H1 (cell line): ENCODE measurements around the gene TRNP1. TPM values are rescaled to one million over a fixed set of nuclear protein-coding genes. Genes with fewer than 3 reads are reported as not detected.

Experiments used
- CTCF ChIA-PET: fragments of 300-600 bp; sonication (Branson Sonifier 250); formaldehyde crosslinking; loops from one replicate; lab custom pipeline; 2021; ENCODE audit not compliant: partially characterized antibody; lab: Charles Lee
- POLR2A ChIA-PET: fragments of 300-600 bp; sonication (Branson Sonifier 250); formaldehyde crosslinking; loops from one replicate; lab custom pipeline; 2021; ENCODE audit warnings: inconsistent platforms; ENCODE audit not compliant: partially characterized antibody; lab: Charles Lee
- DNase-seq, 2 experiments: peaks; one replicate each; pipeline versions ENCODE4 v3.0.0 to v3.0.0-alpha.2; 2010 to 2022; ENCODE audit warnings: low spot score in 2 of 2, low read depth in 1 of 2, mixed read lengths in 1 of 2
- FAIRE-seq: peaks from 2 replicates; lab custom pipeline; 2011; peaks lifted over from hg19 to GRCh38; lab: Jason Lieb, UNC
- H2AFZ ChIP-seq: 2 replicates; pipeline ENCODE4 v1.8.1; 2012; ENCODE audit warnings: low read length, inconsistent platforms
- H2AK5ac ChIP-seq: 2 replicates; pipeline ENCODE4 v1.6.1; 2013; ENCODE audit warnings: low read depth, low read length
- H2BK120ac ChIP-seq: replicated peaks from 2 replicates; pipeline ENCODE3; 2013; ENCODE audit warnings: low read depth, low read length, inconsistent platforms
- H2BK12ac ChIP-seq: 2 replicates; pipeline ENCODE4 v1.6.1; 2013; ENCODE audit warnings: low read depth, low read length
- H2BK15ac ChIP-seq: 2 replicates; pipeline ENCODE4 v1.6.1; 2013; ENCODE audit warnings: low read length
- H2BK20ac ChIP-seq: 2 replicates; pipeline ENCODE4 v1.6.1; 2013; ENCODE audit warnings: low read length
- H2BK5ac ChIP-seq: 2 replicates; pipeline ENCODE4 v1.6.1; 2013; ENCODE audit warnings: low read depth, low read length
- H3K14ac ChIP-seq: 2 replicates; pipeline ENCODE4 v1.6.1; 2013; ENCODE audit warnings: inconsistent platforms; ENCODE audit not compliant: insufficient read length
- H3K18ac ChIP-seq: 2 replicates; pipeline ENCODE4 v1.6.1; 2013; ENCODE audit warnings: low read length; ENCODE audit errors: extremely low read depth
- H3K23ac ChIP-seq: 2 replicates; pipeline ENCODE4 v1.6.1; 2013; ENCODE audit warnings: inconsistent platforms; ENCODE audit not compliant: insufficient read length
- H3K23me2 ChIP-seq: 2 replicates; pipeline ENCODE4 v1.6.1; 2013; ENCODE audit warnings: low read depth, low read length
- H3K27ac ChIP-seq: 2 replicates; pipeline ENCODE4 v1.6.1; 2011; ENCODE audit warnings: low read depth, low read length, inconsistent platforms
- H3K27me3 ChIP-seq, 4 experiments: replicated peaks in 1 of 4; 1 replicate in 1 of 4; 2 replicates in 3 of 4; pipeline versions ENCODE4 v1.6.1 to v1.8.1; 2011 to 2013; ENCODE audit warnings: low read length in 3 of 4, mild to moderate bottlenecking in 3 of 4, inconsistent platforms in 2 of 4, mixed read lengths in 2 of 4, moderate library complexity in 1 of 4; ENCODE audit not compliant: control insufficient read depth in 3 of 4, insufficient read depth in 3 of 4; ENCODE audit errors: extremely low read depth in 1 of 4
- H3K36me3 ChIP-seq, 4 experiments: 2 replicates each; pipeline versions ENCODE4 v1.6.1 to v1.8.1; 2011 to 2013; ENCODE audit warnings: mild to moderate bottlenecking in 4 of 4, low read length in 3 of 4, moderate library complexity in 2 of 4, control low read depth in 1 of 4, inconsistent platforms in 1 of 4; ENCODE audit not compliant: insufficient read depth in 4 of 4, control insufficient read depth in 2 of 4
- H3K4ac ChIP-seq: replicated peaks from 2 replicates; pipeline ENCODE3; 2013; ENCODE audit warnings: low read length, low read depth, mixed read lengths, inconsistent platforms; ENCODE audit not compliant: insufficient read length
- H3K4me1 ChIP-seq, 4 experiments: replicated peaks in 1 of 4; 1 replicate in 1 of 4; 2 replicates in 3 of 4; pipeline versions ENCODE4 v1.6.1 to v1.8.1; 2011 to 2013; ENCODE audit warnings: low read length in 3 of 4, inconsistent platforms in 2 of 4, mixed read lengths in 1 of 4; ENCODE audit not compliant: insufficient read depth in 4 of 4, control insufficient read depth in 3 of 4
- H3K4me2 ChIP-seq, 2 experiments: 2 replicates each; pipeline versions ENCODE4 v1.6.1 to v1.8.1; 2011 to 2013; ENCODE audit warnings: low read depth in 2 of 2, low read length in 2 of 2, control low read depth in 1 of 2, inconsistent platforms in 1 of 2, mild to moderate bottlenecking in 1 of 2; ENCODE audit not compliant: insufficient read depth in 1 of 2
- H3K4me3 ChIP-seq, 4 experiments: fragments of 200-600, 300-600 bp in 1 of 4; sonication (generic), shearing (Covaris generic), sonication (Bioruptor Twin) in 1 of 4; 2 replicates each; pipeline versions ENCODE4 v1.5.1 to v1.8.1; 2011 to 2016; ENCODE audit warnings: low read length in 4 of 4, low read depth in 3 of 4, control low read depth in 2 of 4, inconsistent platforms in 2 of 4, mild to moderate bottlenecking in 2 of 4, mixed read lengths in 1 of 4, moderate library complexity in 1 of 4; ENCODE audit not compliant: insufficient read depth in 2 of 4; ENCODE audit errors: extremely low read depth in 1 of 4
- H3K56ac ChIP-seq: replicated peaks from 2 replicates; pipeline ENCODE3; 2013; ENCODE audit warnings: low read depth, mild to moderate bottlenecking, mixed read lengths, low read length, inconsistent platforms; ENCODE audit not compliant: insufficient read length
- H3K79me1 ChIP-seq: 2 replicates; pipeline ENCODE4 v1.6.1; 2013; ENCODE audit warnings: low read depth, low read length, control low read depth
- H3K79me2 ChIP-seq, 2 experiments: 2 replicates each; pipeline versions ENCODE4 v1.6.1 to v1.8.1; 2012 to 2013; ENCODE audit warnings: low read length in 2 of 2, mild to moderate bottlenecking in 2 of 2, inconsistent platforms in 1 of 2; ENCODE audit not compliant: insufficient read depth in 2 of 2, control insufficient read depth in 1 of 2
- H3K9ac ChIP-seq, 4 experiments: replicated peaks in 1 of 4; 1 replicate in 1 of 4; 2 replicates in 3 of 4; pipeline versions ENCODE4 v1.6.1 to v1.8.1; 2011 to 2013; ENCODE audit warnings: low read depth in 3 of 4, low read length in 3 of 4, control low read depth in 2 of 4, mild to moderate bottlenecking in 2 of 4, moderate library complexity in 2 of 4, inconsistent platforms in 1 of 4; ENCODE audit errors: extremely low read depth in 1 of 4
- H3K9me3 ChIP-seq, 2 experiments: 2 replicates each; pipeline versions ENCODE4 v1.6.1 to v1.8.1; 2012 to 2013; ENCODE audit warnings: mild to moderate bottlenecking in 2 of 2, moderate library complexity in 2 of 2, control low read depth in 1 of 2, inconsistent platforms in 1 of 2, low read depth in 1 of 2, low read length in 1 of 2, mixed read lengths in 1 of 2; ENCODE audit not compliant: insufficient read depth in 2 of 2
- H4K20me1 ChIP-seq, 2 experiments: replicated peaks in 1 of 2; 2 replicates each; pipeline versions ENCODE3 to v1.8.1; 2011 to 2013; ENCODE audit warnings: inconsistent platforms in 2 of 2, low read length in 2 of 2, mild to moderate bottlenecking in 1 of 2; ENCODE audit not compliant: insufficient read depth in 2 of 2, control insufficient read depth in 1 of 2
- H4K5ac ChIP-seq: 2 replicates; pipeline ENCODE4 v1.6.1; 2013; ENCODE audit warnings: low read length, low read depth, mixed read lengths, inconsistent platforms; ENCODE audit not compliant: insufficient read length
- H4K8ac ChIP-seq: 2 replicates; pipeline ENCODE4 v1.8.0; 2013; ENCODE audit warnings: mild to moderate bottlenecking, moderate library complexity, low read length, inconsistent platforms; ENCODE audit not compliant: insufficient read depth; ENCODE audit errors: extremely low read depth
- H4K91ac ChIP-seq: replicated peaks from 2 replicates; pipeline ENCODE3; 2013; ENCODE audit warnings: low read length, mixed read lengths, inconsistent platforms; ENCODE audit not compliant: insufficient read length
- ATF3 ChIP-seq: IDR thresholded peaks from 2 replicates; pipeline ENCODE4 v1.6.1; 2011; ENCODE audit warnings: low read depth, mild to moderate bottlenecking, low read length; ENCODE audit not compliant: insufficient read depth
- BACH1 ChIP-seq: IDR thresholded peaks from 2 replicates; pipeline ENCODE4 v1.6.1; 2012; ENCODE audit warnings: low read length, improper control_type of control experiment
- BRCA1 ChIP-seq: IDR thresholded peaks from 2 replicates; pipeline ENCODE4 v1.6.1; 2012; ENCODE audit warnings: low read depth, low read length, improper control_type of control experiment
- EGR1 ChIP-seq: IDR thresholded peaks from 2 replicates; pipeline ENCODE4 v1.6.1; 2011; ENCODE audit warnings: low read depth, low read length, borderline replicate concordance
- EZH2 ChIP-seq: fragments of 200-600 bp; sonication (generic); IDR thresholded peaks from 2 replicates; pipeline ENCODE4 v1.7.1; 2012; ENCODE audit warnings: low read depth, mild to moderate bottlenecking, moderate library complexity, low read length, inconsistent platforms; ENCODE audit not compliant: severe bottlenecking
- HDAC6 ChIP-seq: IDR thresholded peaks from one replicate; pipeline ENCODE4 v1.7.1; 2012; ENCODE audit warnings: low read depth, mild to moderate bottlenecking, inconsistent platforms, low read length, moderate library complexity
- KDM5A ChIP-seq: fragments of 200-600 bp; IDR thresholded peaks from 2 replicates; pipeline ENCODE4 v1.7.1; 2012; ENCODE audit warnings: mild to moderate bottlenecking, low read length, inconsistent platforms, mixed read lengths
- POU5F1 ChIP-seq: IDR thresholded peaks from 2 replicates; pipeline ENCODE4 v1.6.1; 2011; ENCODE audit warnings: low read depth, mild to moderate bottlenecking, low read length, moderate library complexity
- RAD21 ChIP-seq, 2 experiments: IDR thresholded peaks in 1 of 2; conservative IDR thresholded peaks in 1 of 2; 2 replicates each; pipeline ENCODE4 v1.6.1; 2011; ENCODE audit warnings: low read depth in 2 of 2, low read length in 2 of 2, improper control_type of control experiment in 1 of 2, inconsistent platforms in 1 of 2, mild to moderate bottlenecking in 1 of 2, moderate library complexity in 1 of 2
- RFX5 ChIP-seq: IDR thresholded peaks from 2 replicates; pipeline ENCODE4 v1.6.1; 2011; ENCODE audit warnings: low read depth, low read length, improper control_type of control experiment, borderline replicate concordance
- USF2 ChIP-seq: IDR thresholded peaks from 2 replicates; pipeline ENCODE4 v1.6.1; 2011; ENCODE audit warnings: low read length, improper control_type of control experiment
- ZNF274 ChIP-seq: IDR thresholded peaks from 2 replicates; pipeline ENCODE4 v1.7.0; 2012; ENCODE audit warnings: low read length, borderline replicate concordance; ENCODE audit errors: extremely low read depth
- WGBS, 2 experiments: shearing (Covaris generic) in 1 of 2; methylation state at CpG; one replicate each; pipeline versions ENCODE4 v1.1.6 to v1.1.7; 2013 to 2015; ENCODE audit warnings: low lambda C conversion rate in 2 of 2, mixed read lengths in 2 of 2, inconsistent platforms in 1 of 2, low coverage in 1 of 2, missing lambda C conversion rate in 1 of 2; ENCODE audit not compliant: insufficient replicate concordance in 2 of 2, insufficient coverage in 1 of 2, insufficient read length in 1 of 2; ENCODE audit errors: extremely low coverage in 1 of 2, missing lambda C conversion rate in 1 of 2; 5-methylcytosine and 5-hydroxymethylcytosine counted together
- polyA plus RNA-seq, 7 experiments: library from polyadenylated mRNA; depleted of rRNA in 3 of 7; stranded (reverse) in 5 of 7; unstranded in 2 of 7; fragments of >200 nt in 5 of 7; fragments of 200-250 nt in 2 of 7; gene quantifications; 1 replicate in 5 of 7; 2 replicates in 1 of 7; 4 replicates in 1 of 7; pipeline versions ENCODE4 v1.2.1 to v1.2.3, GENCODE V29; 2011 to 2013; ENCODE audit warnings: missing spikeins in 2 of 7, mixed read lengths in 2 of 7
- total RNA-seq: library from RNA; stranded (reverse); fragmentation: NEBNext Ultra II Directional; extraction: Animal tissue kit (Norgen Biotek cat#: 25700); gene quantifications from 2 replicates; pipeline ENCODE4 v1.2.1, GENCODE V29; 2021

Gene TRNP1
- total and polyA plus RNA-seq, 2 of the 8 experiments (the other 6 are each of a cell fraction or from before 2014, with no cell fraction given), result 51.7 to 102 TPM

- H3K27me3 ChIP-seq, result no peaks in the 10 kb centered on the region
- no peak overlapping the region for H3K9ac ChIP-seq
- H2BK12ac ChIP-seq, result no peak overlapping the region
- H2BK5ac ChIP-seq, result no peak overlapping the region
- peaks cover 0 to 9% of the 10 kb centered on the region in 2 experiments; a peak in 2 of 4 replicates for H3K79me2 ChIP-seq
- 87% methylated on average over 3 of the region's 3 CpGs; no CpG with 5 or more reads in 1 of the 2 experiments for WGBS, 2 experiments
- H2BK20ac ChIP-seq, result no peak overlapping the region
- no peak overlapping the region for H2AK5ac ChIP-seq
- H2AFZ ChIP-seq, result no peak overlapping the region
- H4K91ac ChIP-seq, result no peak overlapping the region
- H3K23ac ChIP-seq, result no peak overlapping the region
- DNase-seq (no peak), FAIRE-seq (no peak)
- H4K20me1 ChIP-seq, result peaks cover 1 to 2% of the 10 kb centered on the region in 2 experiments
- H3K14ac ChIP-seq, result no peak overlapping the region
- peaks cover 0 to 3% (median 0%) of the 10 kb centered on the region in 4 experiments; a peak in 3 of 7 replicates for H3K4me1 ChIP-seq
- no peak overlapping the region for H3K4me3 ChIP-seq
- 0 out of 2 replicates have a peak, but pooled peaks cover 2% of the 10 kb centered on the region for H3K79me1 ChIP-seq
- H2BK15ac ChIP-seq, result no peak overlapping the region
- H3K4ac ChIP-seq, result no peak overlapping the region
- CTCF ChIA-PET, result interaction anchor here (1.2 to 1.3 kb wide), 2 partner anchors 12 to 70 kb away, joined by 3 to 8 read pairs; no protein-coding TSS in a partner anchor
- POLR2A ChIA-PET, result interaction anchor here (0.9 to 3.2 kb wide), 3 partner anchors 10 to 62 kb away, joined by 3 to 16 read pairs (median 3); no protein-coding TSS in a partner anchor
- no peak overlapping the region for H3K4me2 ChIP-seq
- no peak overlapping the region for H3K27ac ChIP-seq
- peaks cover 9% of the 10 kb centered on the region for H3K23me2 ChIP-seq
- no peak overlapping the region for H2BK120ac ChIP-seq
- H4K8ac ChIP-seq, result no peak overlapping the region
- H3K18ac ChIP-seq, result no peak overlapping the region
- no peak overlapping the region for H3K56ac ChIP-seq
- H4K5ac ChIP-seq, result no peak overlapping the region
- H3K9me3 ChIP-seq, result no peaks in the 10 kb centered on the region
- H3K36me3 ChIP-seq, result peaks cover 0 to 4% (median 0%) of the 10 kb centered on the region in 4 experiments; a peak in 1 of 8 replicates
- no peak for TF ChIP-seq ATF3
- no peak for TF ChIP-seq EZH2
- no peak for TF ChIP-seq EGR1
- TF ChIP-seq RAD21 (IDR thresholded peaks at IDR 0.05 in 1 of 2, conservative IDR thresholded peaks at IDR 0.05 in 1 of 2; ENCODE audit: low read depth in 2 of 2, low read length in 2 of 2), result no peak
- TF ChIP-seq RFX5, result no peak
- no peak for TF ChIP-seq KDM5A
- TF ChIP-seq ZNF274, result no peak
- no peak for TF ChIP-seq USF2
- TF ChIP-seq BACH1, result no peak
- no peak for TF ChIP-seq BRCA1
- no peak for TF ChIP-seq HDAC6
- no peak for TF ChIP-seq POU5F1
Measured at GRCh38 chr1:26957306-26957705, 36.2 kb upstream of the TRNP1 start.
